NCI-H2171 (cell line): Measurements from ENCODE around the gene KRTAP4-16.
"Not testable (repeated sequence)": the region's sequence is repeated elsewhere in the genome, so short reads cannot be mapped to it uniquely, and the experiment has no call there.

ENCODE experiments used
- DNase-seq: peaks from one replicate; lab custom pipeline; 2025; lab: John Stamatoyannopoulos, UW

The KRTAP4-16 gene

GRCh38 chr17:41073676-41074075 is 28.3 kb downstream of the KRTAP4-16 start:
- no peak for DNase-seq

- DNase-seq, result no peak
Measured at GRCh38 chr17:41071606-41072360, 30.2 kb downstream of the KRTAP4-16 start.

GRCh38 chr17:41069031-41069430 is 33.0 kb downstream of the KRTAP4-16 start:
- DNase-seq, result no peak

- no peak for DNase-seq
Measured at GRCh38 chr17:41067281-41067680, 34.7 kb downstream of the KRTAP4-16 start.

- no peak for DNase-seq
Measured at GRCh38 chr17:41065829-41066624, 36.0 kb downstream of the KRTAP4-16 start, which contains the start of gene KRTAP2-4. TSS of gene KRTAP2-4 (minus strand) at chr17:41065879. CDS start at chr17:41065845, 34 bp downstream.

GRCh38 chr17:41065016-41065689 is 36.9 kb downstream of the KRTAP4-16 start:
- DNase-seq, result not testable (repeated sequence)

GRCh38 chr17:41064301-41064700 is 37.7 kb downstream of the KRTAP4-16 start:
- DNase-seq, result no peak

- DNase-seq, result no peak
Measured at GRCh38 chr17:41063449-41063848, 38.6 kb downstream of the KRTAP4-16 start.

GRCh38 chr17:41061964-41062363 is 40.0 kb downstream of the KRTAP4-16 start:
- DNase-seq, result no peak

GRCh38 chr17:41060052-41060604 is 41.9 kb downstream of the KRTAP4-16 start, which contains the start of gene KRTAP2-3:
TSS of gene KRTAP2-3 (minus strand) at chr17:41060114. CDS start at chr17:41060050, 64 bp downstream.
- no peak for DNase-seq

- not testable (repeated sequence) for DNase-seq
Measured at GRCh38 chr17:41059276-41060051, 42.5 kb downstream of the KRTAP4-16 start.

GRCh38 chr17:41058741-41059140 is 43.3 kb downstream of the KRTAP4-16 start:
- no peak for DNase-seq

- no peak for DNase-seq
Measured at GRCh38 chr17:41057547-41057946, 44.5 kb downstream of the KRTAP4-16 start.

- DNase-seq, result not testable (repeated sequence)
Measured at GRCh38 chr17:41055130-41055529, 46.9 kb downstream of the KRTAP4-16 start, which contains the start of gene KRTAP2-2. TSS of gene KRTAP2-2 (minus strand) at chr17:41055230. CDS start at chr17:41055211, 19 bp downstream.

GRCh38 chr17:41054556-41054955 is 47.5 kb downstream of the KRTAP4-16 start:
- not testable (repeated sequence) for DNase-seq

- no peak for DNase-seq
Measured at GRCh38 chr17:41054025-41054424, 48.0 kb downstream of the KRTAP4-16 start.

- DNase-seq, result no peak
Measured at GRCh38 chr17:41052566-41052965, 49.4 kb downstream of the KRTAP4-16 start.
